Duodenal mucosa (tissue), 2 donors: ENCODE measurements around the gene KCNAB2.
"Not testable (repeated sequence)": the region's sequence is repeated elsewhere in the genome, so short reads cannot be mapped to it uniquely, and the experiment has no call there.

Experiments
- H3K27ac ChIP-seq: one replicate; pipeline ENCODE4 v1.7.0; 2013; ENCODE audit warnings: low read depth, low read length
- H3K27me3 ChIP-seq, 2 donors: one replicate each; pipeline ENCODE4 v1.7.0; 2013; ENCODE audit warnings: low read length in 2 of 2, control low read depth in 1 of 2; ENCODE audit not compliant: insufficient read depth in 2 of 2, control insufficient read depth in 1 of 2
- H3K36me3 ChIP-seq, 2 donors: one replicate each; pipeline ENCODE4 v1.7.0; 2013; ENCODE audit warnings: low read length in 2 of 2, control low read depth in 1 of 2; ENCODE audit not compliant: insufficient read depth in 2 of 2, control insufficient read depth in 1 of 2
- H3K4me1 ChIP-seq, 2 donors: one replicate each; pipeline ENCODE4 v1.7.0; 2013; ENCODE audit warnings: low read length in 2 of 2, control low read depth in 1 of 2; ENCODE audit not compliant: insufficient read depth in 2 of 2, control insufficient read depth in 1 of 2
- H3K4me3 ChIP-seq, 2 donors: one replicate each; pipeline ENCODE4 v1.7.0; 2013; ENCODE audit warnings: low read length in 2 of 2, low read depth in 1 of 2
- H3K9ac ChIP-seq, 2 donors: one replicate each; pipeline ENCODE4 v1.7.0; 2013; ENCODE audit warnings: low read length in 2 of 2, low read depth in 1 of 2
- H3K9me3 ChIP-seq, 2 donors: one replicate each; pipeline ENCODE4 v1.7.0; 2013; ENCODE audit warnings: low read length in 2 of 2, control low read depth in 1 of 2; ENCODE audit not compliant: control insufficient read depth in 1 of 2

Gene KCNAB2

GRCh38 chr1:6011161-6011945 lies 34.3 kb upstream of the KCNAB2 start:
- no peaks in the 10 kb centered on the region for H3K36me3 ChIP-seq
- no peaks in the 10 kb centered on the region for H3K9me3 ChIP-seq
- H3K4me1 ChIP-seq, result no peaks in the 10 kb centered on the region
- no peak overlapping the region for H3K4me3 ChIP-seq
- no peak overlapping the region for H3K9ac ChIP-seq
- no peaks in the 10 kb centered on the region for H3K27me3 ChIP-seq
- no peak overlapping the region for H3K27ac ChIP-seq

DNA sequence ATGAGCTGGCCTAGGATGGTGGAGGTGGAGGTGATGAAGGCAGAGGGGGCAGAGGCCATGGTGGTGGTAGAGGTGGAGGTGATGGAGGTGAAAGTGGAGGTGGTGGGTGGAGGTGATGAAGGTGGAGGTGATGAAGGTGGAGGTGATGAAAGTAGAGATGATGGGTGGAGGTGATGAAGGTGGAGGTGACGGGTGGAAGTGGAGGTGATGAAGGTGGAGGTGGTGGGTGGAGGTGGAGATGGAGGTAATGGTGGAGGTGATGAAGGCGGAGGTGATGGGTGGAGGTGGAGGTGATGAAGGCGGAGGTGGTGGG lies 33.8 kb upstream of the KCNAB2 start:
- H3K9ac ChIP-seq, result no peak overlapping the region
- no peak overlapping the region for H3K27ac ChIP-seq
- H3K9me3 ChIP-seq, result no peaks in the 10 kb centered on the region
- no peaks in the 10 kb centered on the region for H3K27me3 ChIP-seq
- H3K36me3 ChIP-seq, result no peaks in the 10 kb centered on the region
- no peaks in the 10 kb centered on the region for H3K4me1 ChIP-seq
- H3K4me3 ChIP-seq, result no peak overlapping the region

DNA sequence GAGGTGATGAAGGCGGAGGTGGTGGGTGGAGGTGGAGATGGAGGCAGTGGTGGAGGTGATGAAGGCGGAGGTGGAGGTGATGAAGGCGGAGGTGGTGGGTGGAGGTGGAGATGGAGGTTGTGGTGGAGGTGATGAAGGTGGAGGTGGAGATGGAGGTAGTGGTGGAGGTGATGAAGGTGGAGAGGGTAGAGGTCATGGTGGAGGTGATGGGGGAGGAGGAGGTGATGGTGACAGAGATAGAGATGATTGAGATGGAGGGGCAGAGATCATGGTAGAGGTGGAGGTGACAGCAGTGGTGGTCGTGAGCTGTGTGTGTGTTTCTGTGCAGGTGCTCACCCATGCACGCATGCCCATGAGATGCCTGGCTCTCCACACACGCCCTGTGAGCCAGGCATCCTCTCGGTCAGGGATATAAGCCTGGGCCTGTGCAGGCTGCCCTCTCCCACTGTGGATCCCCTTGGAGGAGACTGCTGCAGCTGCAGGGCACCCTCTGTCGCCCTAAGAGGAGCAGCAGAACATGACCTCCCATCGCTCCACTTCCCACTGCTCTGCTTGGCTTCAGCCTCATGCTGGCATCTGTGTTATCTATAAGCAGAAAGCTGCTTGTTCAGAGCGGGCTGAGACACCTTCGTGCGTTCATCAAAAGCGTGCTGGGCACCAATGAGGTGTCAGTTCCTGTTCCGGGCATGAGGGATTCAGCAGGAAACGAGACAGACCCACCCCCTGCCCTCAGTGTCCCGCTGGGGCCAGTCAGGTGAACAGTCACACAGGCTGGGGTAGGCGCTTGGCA lies 33.0 kb upstream of the KCNAB2 start:
- no peak overlapping the region for H3K9ac ChIP-seq
- H3K9me3 ChIP-seq, result no peaks in the 10 kb centered on the region
- H3K36me3 ChIP-seq, result no peaks in the 10 kb centered on the region
- H3K4me3 ChIP-seq, result no peak overlapping the region
- H3K27me3 ChIP-seq, result no peaks in the 10 kb centered on the region
- no peaks in the 10 kb centered on the region for H3K4me1 ChIP-seq
- no peak overlapping the region for H3K27ac ChIP-seq

DNA sequence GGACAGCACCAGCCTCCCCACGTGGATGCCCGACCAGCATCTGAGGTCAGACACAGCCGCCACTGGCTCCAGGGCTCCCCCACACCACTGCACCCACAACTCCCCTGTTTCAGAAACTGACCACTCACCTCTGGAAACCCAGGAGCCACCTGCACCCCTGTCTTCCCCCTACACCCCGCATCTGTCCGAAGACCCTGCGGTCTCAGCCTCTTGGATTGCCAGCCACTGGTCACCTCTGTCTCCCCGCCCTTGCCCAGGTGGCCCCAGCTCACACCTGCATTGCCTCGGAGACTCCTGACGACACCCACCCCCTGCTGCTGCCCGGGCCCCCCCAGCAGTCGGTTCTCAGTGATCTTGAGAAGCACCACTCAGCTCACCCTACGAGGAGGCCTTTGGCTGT lies 32.2 kb upstream of the KCNAB2 start:
- Histone ChIP-seq H3K27ac (no peak overlapping the region), H3K36me3 (no peaks in the 10 kb centered on the region), H3K4me1 (no peaks in the 10 kb centered on the region), H3K4me3 (no peak overlapping the region), H3K27me3 (no peaks in the 10 kb centered on the region), H3K9ac (no peak overlapping the region), H3K9me3 (no peaks in the 10 kb centered on the region)

DNA sequence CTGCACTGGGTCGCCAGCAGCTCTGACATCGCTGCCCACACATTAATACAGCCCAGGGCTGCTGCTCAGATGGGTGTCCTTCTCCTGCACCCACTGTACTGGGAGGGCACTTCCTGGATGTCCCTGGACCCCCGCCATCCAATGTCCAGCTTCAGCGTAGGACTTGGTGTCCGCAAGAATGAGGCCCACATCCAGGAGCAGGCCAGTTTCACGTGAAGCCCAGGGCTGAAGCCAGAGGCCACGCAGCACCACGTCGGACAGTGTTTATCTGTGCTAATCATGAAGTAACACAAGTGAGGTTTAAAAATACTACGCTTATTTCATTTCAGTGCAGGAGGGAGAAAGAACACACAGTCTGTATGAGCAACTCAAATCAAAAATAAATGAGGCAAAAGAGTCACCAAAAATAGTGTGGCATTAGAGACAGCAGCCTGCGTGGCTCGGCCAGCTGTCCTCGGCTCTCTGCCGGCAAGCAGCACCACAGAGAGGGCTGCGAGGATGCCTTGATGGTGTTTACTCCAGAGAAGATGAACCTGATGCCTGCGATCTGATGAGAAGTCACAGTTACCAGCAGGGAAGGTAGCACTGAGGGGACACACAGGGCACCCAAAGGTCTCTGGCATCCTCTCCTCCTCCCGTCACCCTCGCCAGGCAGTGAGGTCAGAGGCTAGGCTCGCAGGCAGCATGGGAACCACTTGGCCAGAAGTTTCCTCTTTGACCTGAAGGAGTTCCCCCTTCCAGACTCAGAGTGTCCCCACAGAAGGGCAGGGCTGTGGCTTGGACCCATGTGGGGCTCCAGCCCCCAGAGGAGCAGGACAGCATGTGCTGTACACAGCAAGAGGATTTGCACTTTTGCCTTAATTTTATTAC lies 31.3 kb upstream of the KCNAB2 start:
- H3K9me3 ChIP-seq, result no peaks in the 10 kb centered on the region
- H3K4me3 ChIP-seq, result no peak overlapping the region
- H3K27ac ChIP-seq, result no peak overlapping the region
- no peak overlapping the region for H3K9ac ChIP-seq
- no peaks in the 10 kb centered on the region for H3K27me3 ChIP-seq
- H3K4me1 ChIP-seq, result no peaks in the 10 kb centered on the region
- H3K36me3 ChIP-seq, result no peaks in the 10 kb centered on the region

DNA sequence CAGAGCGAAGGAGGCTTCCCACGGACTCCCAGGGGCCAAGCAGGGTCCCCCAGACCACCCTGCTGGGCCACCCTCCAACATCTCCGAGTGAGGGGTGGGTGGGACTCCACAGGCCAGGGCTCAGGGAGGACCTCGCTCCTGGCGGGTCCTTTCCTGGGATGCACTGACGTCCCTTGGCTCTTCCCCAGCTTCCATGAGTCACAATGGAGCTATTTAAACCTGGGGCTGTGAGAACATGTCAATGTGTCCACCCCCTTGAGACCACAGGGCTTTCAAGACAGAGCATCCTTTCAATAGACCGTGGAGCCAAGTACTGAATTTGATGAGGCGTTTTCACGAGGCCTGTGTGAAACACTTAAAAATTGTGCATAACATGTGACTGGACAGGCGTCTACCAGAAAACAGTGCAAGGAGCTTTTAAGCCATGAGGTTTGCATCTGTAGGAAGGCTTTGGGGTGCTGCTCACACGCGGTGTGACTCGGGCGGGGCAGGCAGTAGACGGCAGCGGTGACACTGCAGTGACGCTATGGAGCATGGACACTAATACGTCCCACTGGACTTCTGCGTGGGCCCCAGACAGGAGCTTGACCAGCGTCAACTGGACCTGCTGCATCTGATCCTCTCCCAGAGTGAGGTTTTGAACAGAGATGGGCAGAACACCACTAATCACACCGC lies 29.4 kb upstream of the KCNAB2 start:
- Histone ChIP-seq H3K36me3 (no peaks in the 10 kb centered on the region), H3K9ac (no peak overlapping the region), H3K27ac (no peak overlapping the region), H3K4me3 (no peak overlapping the region), H3K27me3 (no peaks in the 10 kb centered on the region), H3K4me1 (no peaks in the 10 kb centered on the region), H3K9me3 (no peaks in the 10 kb centered on the region)

DNA sequence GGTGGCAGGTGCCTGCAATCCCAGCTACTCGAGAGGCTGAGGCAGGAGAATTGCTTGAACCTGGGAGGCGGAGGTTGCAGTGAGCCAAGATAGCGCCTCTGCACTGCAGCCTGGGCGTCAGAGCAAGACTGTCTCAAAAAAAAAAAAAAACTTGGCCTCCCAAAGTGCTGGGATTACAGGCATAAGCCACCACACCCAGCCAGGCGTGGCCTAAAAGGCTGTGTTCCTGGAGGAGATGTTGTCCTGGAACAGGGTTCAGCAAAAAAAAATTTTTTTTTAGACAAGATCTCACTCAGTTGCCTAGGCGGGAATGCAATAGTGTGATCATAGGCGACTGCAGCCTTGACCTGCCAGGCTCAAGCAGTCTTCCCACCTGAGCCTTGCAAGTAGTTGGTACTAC lies 28.0 kb upstream of the KCNAB2 start:
- H3K9me3 ChIP-seq, H3K9ac ChIP-seq, H3K4me3 ChIP-seq, H3K4me1 ChIP-seq, H3K36me3 ChIP-seq, H3K27me3 ChIP-seq, H3K27ac ChIP-seq: not testable (repeated sequence)

GRCh38 chr1:6019166-6019845 lies 26.4 kb upstream of the KCNAB2 start:
- H3K36me3 ChIP-seq, result no peaks in the 10 kb centered on the region
- H3K4me3 ChIP-seq, result no peak overlapping the region
- no peak overlapping the region for H3K27ac ChIP-seq
- no peaks in the 10 kb centered on the region for H3K27me3 ChIP-seq
- H3K9ac ChIP-seq, result no peak overlapping the region
- no peaks in the 10 kb centered on the region for H3K9me3 ChIP-seq
- H3K4me1 ChIP-seq, result no peaks in the 10 kb centered on the region

DNA sequence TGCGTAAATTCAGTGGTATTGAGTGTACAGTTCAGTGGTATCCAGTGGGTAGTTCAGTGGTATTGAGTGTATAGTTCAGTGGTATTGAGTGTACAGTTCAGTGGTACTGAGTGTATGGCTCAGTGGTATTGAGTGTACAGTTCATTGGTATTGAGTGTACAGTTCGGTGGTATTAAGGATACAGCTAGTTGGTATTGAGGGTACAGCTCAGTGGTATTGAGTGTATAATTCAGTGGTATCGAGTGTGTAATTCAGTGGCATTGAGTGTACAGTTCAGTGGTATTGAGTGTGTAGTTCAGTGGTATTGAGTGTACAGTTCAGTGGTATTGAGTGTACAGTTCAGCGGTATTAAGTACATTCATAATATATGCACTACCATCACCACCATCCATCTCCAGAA lies 23.5 kb upstream of the KCNAB2 start:
- no peak overlapping the region for H3K4me3 ChIP-seq
- no peaks in the 10 kb centered on the region for H3K9me3 ChIP-seq
- H3K36me3 ChIP-seq, result no peaks in the 10 kb centered on the region
- H3K27me3 ChIP-seq, result peaks cover 0 to 4% of the 10 kb centered on the region in 2 donors
- H3K27ac ChIP-seq, result no peak overlapping the region
- no peak overlapping the region for H3K9ac ChIP-seq
- H3K4me1 ChIP-seq, result peaks cover 0 to 12% of the 10 kb centered on the region in 2 donors
